Peyer's patch (tissue), 4 donors: ENCODE data around the gene TRIM17.

ENCODE experiments used
- CTCF ChIP-seq, 6 experiments: fragments of 450-650 bp in 4 of 6; fragments of 200-600 bp in 2 of 6; sonication (generic) in 1 of 6; IDR thresholded peaks; one replicate each; pipeline ENCODE4 v1.5.1; 2017 to 2019; ENCODE audit warnings: antibody characterized with exemption in 6 of 6, mild to moderate bottlenecking in 3 of 6, moderate library complexity in 1 of 6
- POLR2A ChIP-seq, 2 donors: fragments of 450-650 bp; IDR thresholded peaks; one replicate each; pipeline ENCODE4 v1.5.1; 2017; ENCODE audit warnings: antibody characterized with exemption in 2 of 2, mild to moderate bottlenecking in 2 of 2, moderate library complexity in 2 of 2

DNA sequence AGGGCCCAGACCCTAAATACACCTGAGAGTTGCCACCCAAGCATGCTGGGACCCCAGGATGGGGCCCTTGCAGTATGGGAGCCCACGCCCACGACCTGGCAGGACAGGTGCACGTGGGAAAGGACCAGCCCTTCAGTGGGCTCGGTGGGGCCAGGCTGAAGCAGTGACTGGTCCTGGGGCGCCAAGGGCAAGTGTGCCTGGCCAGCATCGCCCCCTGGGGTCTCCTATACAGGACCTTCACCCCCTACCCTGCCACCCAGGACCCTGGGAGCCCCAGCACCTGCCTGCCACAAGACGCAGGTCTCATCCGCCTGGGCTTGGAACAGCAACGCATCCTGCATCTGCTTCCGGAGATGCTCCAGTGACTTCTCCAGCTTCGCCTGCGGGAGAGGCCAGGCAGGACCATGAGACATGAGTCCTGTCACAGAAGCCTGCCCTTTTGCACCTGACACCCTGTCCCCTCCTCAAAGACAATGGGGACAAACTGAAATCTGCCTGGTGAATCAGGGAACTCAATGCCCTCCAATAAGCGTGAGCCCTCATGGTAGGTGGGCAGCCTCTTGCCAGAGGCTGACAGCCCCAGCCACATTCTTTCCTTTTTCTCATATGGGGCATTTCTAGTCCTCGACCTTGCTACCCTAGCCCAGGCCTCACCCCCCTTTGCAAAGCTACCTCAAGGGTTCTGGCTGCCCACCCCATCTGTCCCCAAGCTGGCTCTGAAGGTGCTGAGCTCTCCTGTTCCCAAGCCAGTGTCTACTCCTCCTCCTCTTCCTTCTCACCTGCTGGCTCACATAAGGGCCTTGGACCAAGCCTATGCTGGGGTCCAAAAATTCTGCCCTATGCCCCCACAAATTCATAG, 14.7 kb downstream of the TRIM17 start:
- no peak for TF ChIP-seq CTCF (IDR thresholded peaks at IDR 0.05)
- TF ChIP-seq POLR2A (IDR thresholded peaks at IDR 0.05), result no peak
